NK-92 (cell line): ENCODE measurements around the gene ASGR1.
"Not testable (repeated sequence)": the region's sequence is repeated elsewhere in the genome, so short reads cannot be mapped to it uniquely, and the experiment has no call there.

Experiments used
- DNase-seq: peaks from one replicate; lab custom pipeline; 2025; ENCODE audit not compliant: unreplicated experiment; lab: John Stamatoyannopoulos, UW

The ASGR1 gene

GRCh38 chr17:7166873-7167272, 12.3 kb downstream of the ASGR1 start:
- DNase-seq = no peak

GRCh38 chr17:7159571-7159970, 19.6 kb downstream of the ASGR1 start:
- DNase-seq = not testable (repeated sequence)

- DNase-seq = not testable (repeated sequence)
Observed at GRCh38 chr17:7158424-7158823, 20.7 kb downstream of the ASGR1 start.

- DNase-seq = no peak
Observed at GRCh38 chr17:7156342-7156940, 22.7 kb downstream of the ASGR1 start.

GRCh38 chr17:7147772-7148171, 31.4 kb downstream of the ASGR1 start:
- no peak for DNase-seq

GRCh38 chr17:7146115-7146514, 33.1 kb downstream of the ASGR1 start:
- DNase-seq = no peak

GRCh38 chr17:7144213-7144612, 35.0 kb downstream of the ASGR1 start:
- DNase-seq = no peak

- no peak for DNase-seq
Observed at GRCh38 chr17:7141824-7142223, 37.3 kb downstream of the ASGR1 start.

- DNase-seq = no peak
Observed at GRCh38 chr17:7139400-7139799, 39.8 kb downstream of the ASGR1 start.

- no peak for DNase-seq
Observed at GRCh38 chr17:7138800-7139381, 40.3 kb downstream of the ASGR1 start.

GRCh38 chr17:7137171-7137943, 41.8 kb downstream of the ASGR1 start:
- DNase-seq = no peak

GRCh38 chr17:7136266-7136877, 42.8 kb downstream of the ASGR1 start:
- DNase-seq = no peak

GRCh38 chr17:7133916-7134315, 45.3 kb downstream of the ASGR1 start:
- DNase-seq = no peak

- DNase-seq = no peak
Observed at GRCh38 chr17:7133424-7133823, 45.7 kb downstream of the ASGR1 start.

- DNase-seq = no peak
Observed at GRCh38 chr17:7132511-7133094, 46.6 kb downstream of the ASGR1 start.

- DNase-seq = no peak
Observed at GRCh38 chr17:7131423-7131791, 47.8 kb downstream of the ASGR1 start.

GRCh38 chr17:7130621-7131422, 48.3 kb downstream of the ASGR1 start:
- DNase-seq = no peak

- DNase-seq = no peak
Observed at GRCh38 chr17:7129311-7129710, 49.9 kb downstream of the ASGR1 start.

- no peak for DNase-seq
Observed at GRCh38 chr17:7128160-7128559, 51.0 kb downstream of the ASGR1 start.

- DNase-seq = not testable (repeated sequence)
Observed at GRCh38 chr17:7127501-7127900, 51.7 kb downstream of the ASGR1 start.

GRCh38 chr17:7126386-7126785, 52.8 kb downstream of the ASGR1 start:
- DNase-seq = not testable (repeated sequence)
